Keratinocyte (primary cell): ENCODE data around the gene PLEKHH1.

Source experiments
- EZH2 ChIP-seq: IDR thresholded peaks from one replicate; pipeline ENCODE4 v1.6.1; 2012; ENCODE audit warnings: inconsistent platforms, mild to moderate bottlenecking, low read length, moderate library complexity
- TF ChIP-seq, protein P1 (sequence below), 3 experiments: IDR thresholded peaks in 1 of 3; conservative IDR thresholded peaks in 1 of 3; optimal IDR thresholded peaks in 1 of 3; 2 replicates in 2 of 3; 3 replicates in 1 of 3; pipeline versions ENCODE3 to v1.5.1; 2011; ENCODE audit warnings: low read length in 3 of 3, mild to moderate bottlenecking in 3 of 3, moderate library complexity in 2 of 3, control low read depth in 1 of 3, inconsistent platforms in 1 of 3; ENCODE audit not compliant: insufficient read depth in 2 of 3; ENCODE audit errors: extremely low read depth in 1 of 3

DNA sequence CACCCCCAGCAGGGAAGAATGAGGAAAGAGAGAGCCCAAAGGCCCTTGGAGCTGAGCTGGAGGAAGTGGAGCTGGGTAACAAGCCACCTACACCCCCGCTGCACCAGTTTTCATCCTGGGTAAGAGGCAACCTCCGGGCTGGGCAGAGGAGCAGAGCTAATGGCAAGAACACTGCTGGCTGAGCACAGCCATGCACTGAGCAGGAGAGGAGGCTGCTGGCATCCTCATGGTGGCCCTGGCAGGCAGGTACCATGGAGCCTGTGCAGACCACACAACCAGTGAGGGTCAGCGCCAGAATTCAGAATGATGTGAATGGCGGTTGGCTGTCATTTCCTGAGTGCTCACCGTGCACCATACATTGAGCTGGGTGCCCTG, 29.7 kb downstream of the PLEKHH1 start:
- TF ChIP-seq, protein P1, sequence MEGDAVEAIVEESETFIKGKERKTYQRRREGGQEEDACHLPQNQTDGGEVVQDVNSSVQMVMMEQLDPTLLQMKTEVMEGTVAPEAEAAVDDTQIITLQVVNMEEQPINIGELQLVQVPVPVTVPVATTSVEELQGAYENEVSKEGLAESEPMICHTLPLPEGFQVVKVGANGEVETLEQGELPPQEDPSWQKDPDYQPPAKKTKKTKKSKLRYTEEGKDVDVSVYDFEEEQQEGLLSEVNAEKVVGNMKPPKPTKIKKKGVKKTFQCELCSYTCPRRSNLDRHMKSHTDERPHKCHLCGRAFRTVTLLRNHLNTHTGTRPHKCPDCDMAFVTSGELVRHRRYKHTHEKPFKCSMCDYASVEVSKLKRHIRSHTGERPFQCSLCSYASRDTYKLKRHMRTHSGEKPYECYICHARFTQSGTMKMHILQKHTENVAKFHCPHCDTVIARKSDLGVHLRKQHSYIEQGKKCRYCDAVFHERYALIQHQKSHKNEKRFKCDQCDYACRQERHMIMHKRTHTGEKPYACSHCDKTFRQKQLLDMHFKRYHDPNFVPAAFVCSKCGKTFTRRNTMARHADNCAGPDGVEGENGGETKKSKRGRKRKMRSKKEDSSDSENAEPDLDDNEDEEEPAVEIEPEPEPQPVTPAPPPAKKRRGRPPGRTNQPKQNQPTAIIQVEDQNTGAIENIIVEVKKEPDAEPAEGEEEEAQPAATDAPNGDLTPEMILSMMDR (optimal IDR thresholded peaks at IDR 0.05 in 1 of 3, IDR thresholded peaks at IDR 0.05 in 1 of 3, conservative IDR thresholded peaks at IDR 0.05 in 1 of 3; ENCODE audit: extremely low read depth in 1 of 3, insufficient read depth in 2 of 3, low read length in 3 of 3) = no peak
- TF ChIP-seq EZH2 = no peak
